ENCODE measurements around the gene PTPRN2.

The PTPRN2 gene

GRCh38 chr7:158315881-158316280, 271.7 kb downstream of the PTPRN2 start:
- Histone ChIP-seq H3K9ac (ENCODE audit: low read depth, low read length, poor library complexity) (peak overlapping the region; percentile 25), H2BK120ac (ENCODE audit: low read depth, low read length) (no peak overlapping the region), H3K27me3 (ENCODE audit: control insufficient read depth in 3 of 3, insufficient read depth in 3 of 3, low read depth in 1 of 3, low read length in 3 of 3) (peaks cover 0 to 2% (median 0%) of the 10 kb centered on the region in 3 experiments), H4K91ac (ENCODE audit: low read depth, low read length, poor library complexity) (no peak overlapping the region), H2AFZ (ENCODE audit: low read length) (no peak overlapping the region), H2AK5ac (ENCODE audit: low read depth, low read length) (peak overlapping the region; percentile 94), H3K18ac (ENCODE audit: low read length) (peak overlapping the region; percentile 79), H3K79me1 (ENCODE audit: low read depth, low read length) (no peaks in the 10 kb centered on the region), H3K23ac (ENCODE audit: low read depth, low read length, poor library complexity) (no peak overlapping the region), H2BK5ac (ENCODE audit: low read length) (no peak overlapping the region), H2BK12ac (ENCODE audit: low read length) (no peak overlapping the region), H4K8ac (ENCODE audit: low read depth, low read length) (no peak overlapping the region), H2BK15ac (ENCODE audit: low read length) (no peak overlapping the region), H3K27ac (replicated peaks; ENCODE audit: low read length) (no peak overlapping the region), H3K36me3 (replicated peaks in 1 of 2; ENCODE audit: control insufficient read depth in 2 of 2, insufficient read depth in 2 of 2, low read length in 2 of 2) (no peaks in the 10 kb centered on the region), H3K4me2 (ENCODE audit: insufficient read depth, low read length, poor library complexity, severe bottlenecking) (no peak overlapping the region), H3K4me3 (ENCODE audit: low read length in 2 of 2) (peak overlapping the region in 1 of 2 donors; percentile 7), H3K4ac (ENCODE audit: low read length) (no peak overlapping the region), H3K14ac (ENCODE audit: low read length) (no peak overlapping the region), H3K4me1 (ENCODE audit: control insufficient read depth in 2 of 2, insufficient read depth in 1 of 2, low read depth in 1 of 2, low read length in 2 of 2) (peaks cover 4 to 9% of the 10 kb centered on the region in 2 donors), H3K9me3 (replicated peaks in 1 of 2; ENCODE audit: control insufficient read depth in 2 of 2, insufficient read depth in 1 of 2, low read depth in 1 of 2, low read length in 2 of 2) (peaks cover 3 to 32% of the 10 kb centered on the region in 2 donors)
- DNase-seq (ENCODE audit: low spot score), result no peak
- WGBS, 2 donors (ENCODE audit: extremely low coverage in 2 of 2, insufficient read length in 2 of 2, insufficient replicate concordance in 1 of 2), result no CpG with 5 or more reads among the region's 11 CpGs

GRCh38 chr7:158315326-158315725, 272.3 kb downstream of the PTPRN2 start:
- no peak overlapping the region for H3K27ac ChIP-seq (replicated peaks; ENCODE audit: low read length)
- no peak overlapping the region for H2AK5ac ChIP-seq (ENCODE audit: low read depth, low read length)
- DNase-seq (ENCODE audit: low spot score), result no peak
- H3K79me1 ChIP-seq (ENCODE audit: low read depth, low read length), result no peaks in the 10 kb centered on the region
- no CpG with 5 or more reads among the region's 11 CpGs for WGBS, 2 donors (ENCODE audit: extremely low coverage in 2 of 2, insufficient read length in 2 of 2, insufficient replicate concordance in 1 of 2)
- no peaks in the 10 kb centered on the region for H3K36me3 ChIP-seq (replicated peaks in 1 of 2; ENCODE audit: control insufficient read depth in 2 of 2, insufficient read depth in 2 of 2, low read length in 2 of 2)
- no peak overlapping the region for H3K23ac ChIP-seq (ENCODE audit: low read depth, low read length, poor library complexity)
- no peak overlapping the region for H3K9ac ChIP-seq (ENCODE audit: low read depth, low read length, poor library complexity)
- no peak overlapping the region for H2BK120ac ChIP-seq (ENCODE audit: low read depth, low read length)
- no peak overlapping the region for H4K8ac ChIP-seq (ENCODE audit: low read depth, low read length)
- H3K27me3 ChIP-seq (ENCODE audit: control insufficient read depth in 3 of 3, insufficient read depth in 3 of 3, low read depth in 1 of 3, low read length in 3 of 3), result peaks cover 0 to 2% (median 0%) of the 10 kb centered on the region in 3 experiments
- H2BK15ac ChIP-seq (ENCODE audit: low read length), result no peak overlapping the region
- no peak overlapping the region for H2BK12ac ChIP-seq (ENCODE audit: low read length)
- no peak overlapping the region for H3K4ac ChIP-seq (ENCODE audit: low read length)
- no peak overlapping the region for H2BK5ac ChIP-seq (ENCODE audit: low read length)
- no peak overlapping the region for H3K4me2 ChIP-seq (ENCODE audit: insufficient read depth, low read length, poor library complexity, severe bottlenecking)
- H2AFZ ChIP-seq (ENCODE audit: low read length), result no peak overlapping the region
- no peak overlapping the region for H4K91ac ChIP-seq (ENCODE audit: low read depth, low read length, poor library complexity)
- no peak overlapping the region for H3K14ac ChIP-seq (ENCODE audit: low read length)
- H3K18ac ChIP-seq (ENCODE audit: low read length), result no peak overlapping the region
- peaks cover 3 to 32% of the 10 kb centered on the region in 2 donors for H3K9me3 ChIP-seq (replicated peaks in 1 of 2; ENCODE audit: control insufficient read depth in 2 of 2, insufficient read depth in 1 of 2, low read depth in 1 of 2, low read length in 2 of 2)
- peaks cover 4 to 9% of the 10 kb centered on the region in 2 donors for H3K4me1 ChIP-seq (ENCODE audit: control insufficient read depth in 2 of 2, insufficient read depth in 1 of 2, low read depth in 1 of 2, low read length in 2 of 2)
- no peak overlapping the region for H3K4me3 ChIP-seq (ENCODE audit: low read length in 2 of 2)

DNA sequence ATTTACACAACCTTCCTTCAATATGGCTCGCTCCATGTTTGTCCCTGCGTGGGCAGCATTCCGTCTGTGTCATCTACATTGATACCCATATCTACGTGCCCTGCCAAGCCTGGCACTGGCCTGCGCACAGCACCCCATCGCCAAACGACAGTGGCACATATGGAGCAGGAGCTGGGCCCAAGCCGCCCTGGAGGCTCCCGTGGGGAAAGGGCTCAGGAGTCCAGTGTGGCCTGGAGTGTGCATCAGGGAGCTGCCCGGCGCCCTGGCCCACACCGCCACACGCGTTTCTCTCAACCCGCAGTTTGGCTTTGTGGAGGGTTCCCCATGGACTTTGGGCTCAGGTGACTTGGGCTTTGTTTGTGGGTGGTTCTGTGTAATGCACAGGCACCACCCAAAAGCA, 273.2 kb downstream of the PTPRN2 start:
- Histone ChIP-seq H2BK12ac (ENCODE audit: low read length) (peak overlapping the region; percentile 81), H3K4me3 (ENCODE audit: low read length in 2 of 2) (no peak overlapping the region), H3K36me3 (replicated peaks in 1 of 2; ENCODE audit: control insufficient read depth in 2 of 2, insufficient read depth in 2 of 2, low read length in 2 of 2) (no peaks in the 10 kb centered on the region), H4K91ac (ENCODE audit: low read depth, low read length, poor library complexity) (no peak overlapping the region), H3K27me3 (ENCODE audit: control insufficient read depth in 3 of 3, insufficient read depth in 3 of 3, low read depth in 1 of 3, low read length in 3 of 3) (peaks cover 0 to 2% (median 0%) of the 10 kb centered on the region in 3 experiments), H3K4ac (ENCODE audit: low read length) (no peak overlapping the region), H3K14ac (ENCODE audit: low read length) (no peak overlapping the region), H2AFZ (ENCODE audit: low read length) (no peak overlapping the region), H3K4me1 (ENCODE audit: control insufficient read depth in 2 of 2, insufficient read depth in 1 of 2, low read depth in 1 of 2, low read length in 2 of 2) (peaks cover 4 to 9% of the 10 kb centered on the region in 2 donors), H2AK5ac (ENCODE audit: low read depth, low read length) (peak overlapping the region; percentile 77), H3K79me1 (ENCODE audit: low read depth, low read length) (no peaks in the 10 kb centered on the region), H2BK5ac (ENCODE audit: low read length) (no peak overlapping the region), H3K9me3 (replicated peaks in 1 of 2; ENCODE audit: control insufficient read depth in 2 of 2, insufficient read depth in 1 of 2, low read depth in 1 of 2, low read length in 2 of 2) (peaks cover 3 to 36% of the 10 kb centered on the region in 2 donors), H2BK120ac (ENCODE audit: low read depth, low read length) (peak overlapping the region; percentile 52), H3K27ac (replicated peaks; ENCODE audit: low read length) (no peak overlapping the region), H2BK15ac (ENCODE audit: low read length) (no peak overlapping the region), H4K8ac (ENCODE audit: low read depth, low read length) (no peak overlapping the region), H3K4me2 (ENCODE audit: insufficient read depth, low read length, poor library complexity, severe bottlenecking) (no peak overlapping the region), H3K23ac (ENCODE audit: low read depth, low read length, poor library complexity) (no peak overlapping the region), H3K18ac (ENCODE audit: low read length) (no peak overlapping the region), H3K9ac (ENCODE audit: low read depth, low read length, poor library complexity) (no peak overlapping the region)
- no peak for DNase-seq (ENCODE audit: low spot score)
- WGBS, 2 donors (ENCODE audit: extremely low coverage in 2 of 2, insufficient read length in 2 of 2, insufficient replicate concordance in 1 of 2), result no CpG with 5 or more reads among the region's 15 CpGs

DNA sequence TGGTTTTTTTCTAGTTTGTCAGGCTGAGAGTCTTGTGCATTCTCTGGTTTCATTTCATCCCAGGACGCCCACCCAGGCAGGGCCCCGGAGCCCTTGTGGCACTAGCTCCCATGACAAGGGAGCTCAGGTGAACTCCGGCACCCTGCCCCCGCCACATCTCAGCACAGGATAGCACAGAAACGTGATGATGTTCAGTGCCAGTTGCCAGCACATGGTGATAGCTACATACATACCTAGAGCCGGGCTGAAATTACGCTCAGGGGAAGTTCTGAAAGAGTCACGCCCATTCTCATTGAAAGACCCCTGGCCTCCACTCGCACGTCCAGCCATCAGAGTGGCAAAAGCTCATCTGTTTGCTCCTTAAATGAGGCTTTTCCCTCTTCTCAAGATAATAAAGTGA, 273.7 kb downstream of the PTPRN2 start:
- Histone ChIP-seq H3K27me3 (ENCODE audit: control insufficient read depth in 3 of 3, insufficient read depth in 3 of 3, low read depth in 1 of 3, low read length in 3 of 3) (peaks cover 0 to 2% (median 0%) of the 10 kb centered on the region in 3 experiments), H2AK5ac (ENCODE audit: low read depth, low read length) (no peak overlapping the region), H2AFZ (ENCODE audit: low read length) (no peak overlapping the region), H3K27ac (replicated peaks; ENCODE audit: low read length) (no peak overlapping the region), H3K18ac (ENCODE audit: low read length) (no peak overlapping the region), H4K91ac (ENCODE audit: low read depth, low read length, poor library complexity) (no peak overlapping the region), H3K23ac (ENCODE audit: low read depth, low read length, poor library complexity) (no peak overlapping the region), H3K79me1 (ENCODE audit: low read depth, low read length) (no peaks in the 10 kb centered on the region), H3K36me3 (replicated peaks in 1 of 2; ENCODE audit: control insufficient read depth in 2 of 2, insufficient read depth in 2 of 2, low read length in 2 of 2) (no peaks in the 10 kb centered on the region), H4K8ac (ENCODE audit: low read depth, low read length) (no peak overlapping the region), H3K9ac (ENCODE audit: low read depth, low read length, poor library complexity) (no peak overlapping the region), H2BK12ac (ENCODE audit: low read length) (no peak overlapping the region), H3K4me3 (ENCODE audit: low read length in 2 of 2) (no peak overlapping the region), H3K4ac (ENCODE audit: low read length) (no peak overlapping the region), H3K9me3 (replicated peaks in 1 of 2; ENCODE audit: control insufficient read depth in 2 of 2, insufficient read depth in 1 of 2, low read depth in 1 of 2, low read length in 2 of 2) (peaks cover 3 to 36% of the 10 kb centered on the region in 2 donors), H3K4me1 (ENCODE audit: control insufficient read depth in 2 of 2, insufficient read depth in 1 of 2, low read depth in 1 of 2, low read length in 2 of 2) (peaks cover 4 to 9% of the 10 kb centered on the region in 2 donors), H2BK120ac (ENCODE audit: low read depth, low read length) (no peak overlapping the region), H2BK5ac (ENCODE audit: low read length) (no peak overlapping the region), H3K14ac (ENCODE audit: low read length) (no peak overlapping the region), H3K4me2 (ENCODE audit: insufficient read depth, low read length, poor library complexity, severe bottlenecking) (no peak overlapping the region), H2BK15ac (ENCODE audit: low read length) (no peak overlapping the region)
- no peak for DNase-seq (ENCODE audit: low spot score)
- WGBS, 2 donors (ENCODE audit: extremely low coverage in 2 of 2, insufficient read length in 2 of 2, insufficient replicate concordance in 1 of 2), result no CpG with 5 or more reads among the region's 10 CpGs
